Astrocyte (in vitro differentiated cells and primary cell): Measurements from ENCODE around the gene TMEM183A. TPM values are rescaled to one million over a fixed set of nuclear protein-coding genes. Genes with fewer than 3 reads are reported as not detected.

Experiments used
- DNase-seq: peaks from one replicate; pipeline ENCODE4 v3.0.0-alpha.2; 2010; ENCODE audit warnings: low read depth
- FAIRE-seq: peaks from 2 replicates; lab custom pipeline; 2011; peaks lifted over from hg19 to GRCh38; lab: Jason Lieb, UNC
- H2AFZ ChIP-seq: 2 replicates; pipeline ENCODE4 v1.6.0; 2012; ENCODE audit warnings: low read depth, low read length, inconsistent platforms
- H3K27ac ChIP-seq: 2 replicates; pipeline ENCODE4 v1.5.1; 2011; ENCODE audit warnings: low read depth, low read length, inconsistent platforms
- H3K27me3 ChIP-seq: 2 replicates; pipeline ENCODE4 v1.6.0; 2011; ENCODE audit warnings: low read length, inconsistent platforms; ENCODE audit not compliant: insufficient read depth
- H3K36me3 ChIP-seq: 2 replicates; pipeline ENCODE4 v1.5.1; 2011; ENCODE audit warnings: low read length, inconsistent platforms; ENCODE audit not compliant: insufficient read depth
- H3K4me1 ChIP-seq: 2 replicates; pipeline ENCODE4 v1.5.1; 2011; ENCODE audit warnings: low read length, inconsistent platforms; ENCODE audit not compliant: insufficient read depth
- H3K4me2 ChIP-seq: 2 replicates; pipeline ENCODE4 v1.6.0; 2012; ENCODE audit warnings: low read length, inconsistent platforms
- H3K4me3 ChIP-seq: 2 replicates; pipeline ENCODE4 v1.5.1; 2011; ENCODE audit warnings: low read depth, mild to moderate bottlenecking, low read length, inconsistent platforms; ENCODE audit not compliant: insufficient read depth
- H3K79me2 ChIP-seq: 2 replicates; pipeline ENCODE4 v1.6.0; 2012; ENCODE audit warnings: mild to moderate bottlenecking, low read length, inconsistent platforms; ENCODE audit not compliant: insufficient read depth
- H3K9ac ChIP-seq: 2 replicates; pipeline ENCODE4 v1.6.0; 2012; ENCODE audit warnings: mild to moderate bottlenecking, low read length, inconsistent platforms
- H3K9me3 ChIP-seq: 2 replicates; pipeline ENCODE4 v1.5.1; 2012; ENCODE audit warnings: low read depth, mild to moderate bottlenecking, low read length, inconsistent platforms; ENCODE audit not compliant: insufficient read depth
- H4K20me1 ChIP-seq: 2 replicates; pipeline ENCODE4 v1.6.0; 2012; ENCODE audit warnings: low read length, inconsistent platforms; ENCODE audit not compliant: insufficient read depth
- H3K27ac Mint-ChIP-seq: one replicate; pipeline ENCODE4 v1.8.0; 2021; ENCODE audit warnings: mild to moderate bottlenecking, mixed read lengths; ENCODE audit not compliant: unreplicated experiment
- H3K27me3 Mint-ChIP-seq: one replicate; pipeline ENCODE4 v1.8.0; 2021; ENCODE audit warnings: low read depth, mixed read lengths; ENCODE audit not compliant: unreplicated experiment
- H3K36me3 Mint-ChIP-seq: one replicate; pipeline ENCODE4 v1.8.0; 2021; ENCODE audit warnings: low read depth, mixed read lengths; ENCODE audit not compliant: unreplicated experiment
- H3K4me1 Mint-ChIP-seq: one replicate; pipeline ENCODE4 v1.8.0; 2021; ENCODE audit warnings: low read depth, mixed read lengths; ENCODE audit not compliant: unreplicated experiment
- H3K4me3 Mint-ChIP-seq: one replicate; pipeline ENCODE4 v1.8.0; 2021; ENCODE audit warnings: mild to moderate bottlenecking, moderate library complexity, mixed read lengths; ENCODE audit not compliant: unreplicated experiment
- H3K9me3 Mint-ChIP-seq: one replicate; pipeline ENCODE4 v1.8.0; 2021; ENCODE audit warnings: mild to moderate bottlenecking, mixed read lengths; ENCODE audit not compliant: unreplicated experiment
- CTCF ChIP-seq: IDR thresholded peaks from 2 replicates; pipeline ENCODE4 v1.5.1; 2011; ENCODE audit warnings: low read depth, mild to moderate bottlenecking, inconsistent platforms, low read length, moderate library complexity; ENCODE audit not compliant: insufficient read depth
- EZH2 ChIP-seq: IDR thresholded peaks from 2 replicates; pipeline ENCODE4 v1.6.1; 2012; ENCODE audit warnings: mild to moderate bottlenecking, low read length, inconsistent platforms; ENCODE audit not compliant: insufficient read depth
- total RNA-seq: library from RNA; stranded (reverse); gene quantifications from 2 replicates; pipeline ENCODE4 v1.2.1, GENCODE V29; 2021

TMEM183A gene
- total RNA-seq, 1 donor from 2014 or later = 68.6 TPM

- peaks cover 13% of the 10 kb centered on the region for H3K4me1 ChIP-seq
- peaks cover 4% of the 10 kb centered on the region for H4K20me1 ChIP-seq
- no peak for TF ChIP-seq EZH2
- TF ChIP-seq CTCF = no peak
- H3K79me2 ChIP-seq = no peaks in the 10 kb centered on the region
- no peaks in the 10 kb centered on the region for H3K9me3 ChIP-seq
- H3K9ac ChIP-seq = no peak overlapping the region
- no peak overlapping the region for H2AFZ ChIP-seq
- Mint-ChIP-seq H3K4me3 (no peak overlapping the region), H3K9me3 (no peaks in the 10 kb centered on the region), H3K4me1 (peaks cover 30% of the 10 kb centered on the region), H3K36me3 (peaks cover 7% of the 10 kb centered on the region), H3K27me3 (peaks cover 28% of the 10 kb centered on the region), H3K27ac (no peak overlapping the region)
- H3K36me3 ChIP-seq = no peaks in the 10 kb centered on the region
- DNase-seq (no peak), FAIRE-seq (no peak)
- no peak overlapping the region for H3K4me3 ChIP-seq
- no peaks in the 10 kb centered on the region for H3K27me3 ChIP-seq
- no peak overlapping the region for H3K27ac ChIP-seq
- H3K4me2 ChIP-seq = no peak overlapping the region
These were observed 28.2 kb downstream of the TMEM183A start for GRCh38 chr1:203035111-203036000.

- Histone ChIP-seq H3K79me2 (no peaks in the 10 kb centered on the region), H3K27me3 (no peaks in the 10 kb centered on the region), H3K4me3 (no peak overlapping the region), H3K27ac (no peak overlapping the region), H3K9ac (no peak overlapping the region), H3K4me1 (peaks cover 13% of the 10 kb centered on the region), H4K20me1 (peaks cover 4% of the 10 kb centered on the region), H3K4me2 (no peak overlapping the region), H3K36me3 (no peaks in the 10 kb centered on the region), H3K9me3 (no peaks in the 10 kb centered on the region), H2AFZ (no peak overlapping the region)
- FAIRE-seq = no peak
- H3K27ac Mint-ChIP-seq = no peak overlapping the region
- H3K9me3 Mint-ChIP-seq = no peaks in the 10 kb centered on the region
- no peak overlapping the region for H3K4me3 Mint-ChIP-seq
- peaks cover 30% of the 10 kb centered on the region for H3K4me1 Mint-ChIP-seq
- peak; percentile 16 for DNase-seq
- peaks cover 31% of the 10 kb centered on the region for H3K27me3 Mint-ChIP-seq
- TF ChIP-seq EZH2 = no peak
- TF ChIP-seq CTCF = no peak
- H3K36me3 Mint-ChIP-seq = peaks cover 10% of the 10 kb centered on the region
These were observed 29.0 kb downstream of the TMEM183A start for GRCh38 chr1:203036135-203036534.

- Histone ChIP-seq H3K4me3 (no peak overlapping the region), H4K20me1 (peaks cover 4% of the 10 kb centered on the region), H3K27ac (no peak overlapping the region), H3K9ac (no peak overlapping the region), H3K9me3 (no peaks in the 10 kb centered on the region), H3K27me3 (no peaks in the 10 kb centered on the region), H3K4me1 (peaks cover 13% of the 10 kb centered on the region), H3K4me2 (no peak overlapping the region), H3K36me3 (no peaks in the 10 kb centered on the region), H3K79me2 (no peaks in the 10 kb centered on the region), H2AFZ (no peak overlapping the region)
- TF ChIP-seq CTCF = no peak
- no peak for TF ChIP-seq EZH2
- FAIRE-seq = no peak
- Mint-ChIP-seq H3K27ac (no peak overlapping the region), H3K9me3 (no peaks in the 10 kb centered on the region), H3K27me3 (peaks cover 34% of the 10 kb centered on the region), H3K4me1 (peaks cover 30% of the 10 kb centered on the region), H3K4me3 (no peak overlapping the region), H3K36me3 (peaks cover 12% of the 10 kb centered on the region)
- no peak for DNase-seq
These were observed 29.4 kb downstream of the TMEM183A start for GRCh38 chr1:203036537-203036936.
